Activated T-cell treated with anti-CD3 and anti-CD28 coated beads, Interleukin-2, amount 50 U/mL, for 4 hours (primary cell): ENCODE measurements around the gene RNF130. TPM values are rescaled to one million over a fixed set of nuclear protein-coding genes. Genes with fewer than 3 reads are reported as not detected.
"Not testable (repeated sequence)": the region's sequence is repeated elsewhere in the genome, so short reads cannot be mapped to it uniquely, and the experiment has no call there.

Experiments
- ATAC-seq, 2 donors: fragments of 200-7000 bp; cut with Tn5 transposase; one replicate each; pipeline ENCODE4 v1.10.0; 2021
- DNase-seq: peaks from one replicate; pipeline ENCODE4 v3.0.0-alpha.2; 2020
- H3K27me3 Mint-ChIP-seq: one replicate; pipeline ENCODE4 v1.8.0; 2021; ENCODE audit warnings: low read depth, mixed read lengths
- H3K36me3 Mint-ChIP-seq: one replicate; pipeline ENCODE4 v1.8.0; 2022; ENCODE audit warnings: mixed read lengths; ENCODE audit not compliant: insufficient read depth
- H3K4me1 Mint-ChIP-seq: one replicate; pipeline ENCODE4 v1.8.0; 2021; ENCODE audit warnings: low read depth, mixed read lengths
- H3K4me3 Mint-ChIP-seq: one replicate; pipeline ENCODE4 v1.8.0; 2021; ENCODE audit warnings: mild to moderate bottlenecking, moderate library complexity, mixed read lengths
- H3K9me3 Mint-ChIP-seq: one replicate; pipeline ENCODE4 v1.8.0; 2021; ENCODE audit warnings: mixed read lengths
- total RNA-seq, 3 donors: library from RNA; stranded (reverse); gene quantifications; one replicate each; pipeline ENCODE4 v1.2.1, GENCODE V29; 2021

Gene RNF130
- total RNA-seq, 3 donors from 2014 or later: 17.2 to 19.5 (median 18.4) TPM

DNA sequence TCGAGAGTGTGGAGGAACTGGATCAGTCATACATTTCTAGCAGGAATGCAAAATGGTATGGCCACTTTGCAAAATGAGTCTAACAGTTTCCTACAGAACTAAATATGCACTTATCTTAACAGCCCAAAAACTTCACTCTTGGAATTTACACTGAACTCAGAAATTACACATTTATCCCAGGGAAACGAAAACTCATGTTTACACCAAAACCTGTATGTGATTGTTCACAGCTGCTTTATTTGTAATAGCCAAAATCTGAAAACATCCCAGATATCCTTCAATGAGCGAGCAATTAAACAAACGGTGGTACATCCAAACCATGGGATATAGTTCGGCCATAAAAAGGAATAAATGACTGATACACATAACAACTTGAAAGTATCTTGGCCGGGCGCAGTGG is 62.0 kb downstream of the RNF130 start:
- no peak for DNase-seq
- Mint-ChIP-seq H3K4me1 (peaks cover 19% of the 10 kb centered on the region), H3K36me3 (peaks cover 15% of the 10 kb centered on the region), H3K27me3 (no peaks in the 10 kb centered on the region), H3K4me3 (no peak overlapping the region), H3K9me3 (no peaks in the 10 kb centered on the region)
- no peak for ATAC-seq

DNA sequence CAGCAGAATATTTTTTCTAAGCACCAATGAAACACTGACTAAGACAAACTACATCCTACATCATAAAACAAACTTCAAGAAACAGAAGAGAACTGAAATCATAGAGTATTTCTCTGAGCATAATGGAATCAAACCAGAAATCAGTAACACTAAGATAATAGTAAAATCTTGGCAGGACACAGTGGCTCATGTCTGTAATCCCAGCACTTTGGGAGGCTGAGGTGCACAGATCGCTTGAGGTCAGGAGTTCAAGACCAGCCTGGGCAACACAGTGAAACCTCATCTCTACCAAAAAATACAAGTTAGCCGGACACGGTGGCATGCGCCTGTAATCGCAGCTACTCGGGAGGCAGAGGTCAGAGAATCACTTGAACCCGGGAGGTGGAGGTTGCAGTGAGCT is 63.1 kb downstream of the RNF130 start:
- ATAC-seq: no peak
- H3K4me1 Mint-ChIP-seq: peaks cover 19% of the 10 kb centered on the region

DNA sequence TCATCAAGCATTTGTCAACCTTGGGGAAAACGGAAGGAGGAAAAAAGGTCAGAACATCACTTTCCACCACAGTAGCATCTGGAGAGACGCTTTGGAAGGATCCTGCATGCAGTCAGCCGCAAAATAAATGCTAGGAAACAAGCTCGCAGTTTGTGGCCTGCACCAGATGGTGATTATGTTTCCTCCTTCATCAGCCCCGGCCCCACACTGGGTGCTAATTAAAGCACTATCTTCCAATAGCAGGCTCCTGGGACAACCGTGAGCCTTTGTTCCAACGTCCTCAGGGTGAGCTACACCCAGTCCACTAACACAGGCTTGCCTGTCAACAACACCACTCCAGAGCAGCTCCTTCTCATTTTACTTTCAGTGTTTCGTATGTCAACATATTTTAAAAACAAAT is 64.0 kb downstream of the RNF130 start:
- no peaks in the 10 kb centered on the region for H3K9me3 Mint-ChIP-seq
- H3K4me3 Mint-ChIP-seq: no peak overlapping the region
- H3K4me1 Mint-ChIP-seq: peaks cover 19% of the 10 kb centered on the region
- peaks cover 18% of the 10 kb centered on the region for H3K36me3 Mint-ChIP-seq
- H3K27me3 Mint-ChIP-seq: no peaks in the 10 kb centered on the region
- DNase-seq (no peak), ATAC-seq (no peak)

More for the DNA sequence above, 63.1 kb downstream of the RNF130 start:
- H3K4me3 Mint-ChIP-seq: no peak overlapping the region
- no peaks in the 10 kb centered on the region for H3K27me3 Mint-ChIP-seq
- H3K9me3 Mint-ChIP-seq: no peaks in the 10 kb centered on the region
- no peak for DNase-seq
- peaks cover 18% of the 10 kb centered on the region for H3K36me3 Mint-ChIP-seq

DNA sequence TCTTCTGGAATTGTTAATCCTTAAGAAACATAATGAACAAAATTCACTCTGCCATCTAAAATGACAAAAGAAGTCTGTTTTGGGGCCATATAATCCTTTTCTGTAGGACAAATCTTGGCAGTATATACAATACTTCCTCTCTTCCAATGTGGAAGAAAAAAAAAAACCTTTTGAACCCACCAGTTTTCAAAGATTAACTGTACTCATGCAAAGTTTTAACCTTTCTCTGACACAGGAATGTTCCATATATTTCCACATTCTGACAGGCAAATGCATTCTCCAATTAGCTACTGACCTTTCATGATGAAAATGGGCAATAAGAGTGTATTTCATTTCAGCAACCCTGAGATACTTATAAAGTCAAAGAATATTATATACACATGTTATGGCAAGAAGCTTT is 65.4 kb downstream of the RNF130 start:
- H3K36me3 Mint-ChIP-seq: peaks cover 24% of the 10 kb centered on the region
- no peaks in the 10 kb centered on the region for H3K9me3 Mint-ChIP-seq
- DNase-seq (no peak), ATAC-seq (no peak)
- H3K4me1 Mint-ChIP-seq: peaks cover 19% of the 10 kb centered on the region
- no peaks in the 10 kb centered on the region for H3K27me3 Mint-ChIP-seq
- H3K4me3 Mint-ChIP-seq: no peak overlapping the region

- Mint-ChIP-seq H3K27me3 (no peaks in the 10 kb centered on the region), H3K4me3 (no peak overlapping the region), H3K36me3 (peaks cover 20% of the 10 kb centered on the region), H3K9me3 (no peaks in the 10 kb centered on the region), H3K4me1 (peaks cover 18% of the 10 kb centered on the region)
- no peak for ATAC-seq
- no peak for DNase-seq
Observed at GRCh38 chr5:180003127-180003526, 68.4 kb downstream of the RNF130 start.

- no peak overlapping the region for H3K4me3 Mint-ChIP-seq
- H3K4me1 Mint-ChIP-seq: peaks cover 6% of the 10 kb centered on the region
- H3K9me3 Mint-ChIP-seq: no peaks in the 10 kb centered on the region
- no peak for ATAC-seq
- DNase-seq: no peak
- no peaks in the 10 kb centered on the region for H3K27me3 Mint-ChIP-seq
- peaks cover 20% of the 10 kb centered on the region for H3K36me3 Mint-ChIP-seq
Observed at GRCh38 chr5:180001742-180002141, 69.8 kb downstream of the RNF130 start.

DNA sequence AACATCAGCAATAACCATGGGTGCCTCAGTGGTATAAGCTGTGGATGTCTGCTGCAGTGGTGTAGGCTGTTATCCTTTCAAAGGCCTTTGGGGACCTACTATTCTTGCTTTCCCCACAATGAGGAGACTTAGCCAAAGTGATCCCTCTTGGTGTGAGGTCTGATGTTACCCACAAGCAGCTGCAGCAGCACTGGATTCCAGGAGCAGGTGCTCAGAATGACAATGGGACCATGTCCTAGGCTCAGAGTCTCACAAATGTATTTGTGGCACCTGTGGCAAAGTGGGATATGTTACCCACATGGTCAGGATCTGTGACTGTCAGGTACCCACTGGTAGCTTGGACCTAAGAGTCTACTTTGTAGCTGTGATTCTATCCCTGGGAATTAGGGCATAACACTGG is 70.4 kb downstream of the RNF130 start:
- ATAC-seq (no peak), DNase-seq (no peak)
- Mint-ChIP-seq H3K36me3 (peaks cover 20% of the 10 kb centered on the region), H3K4me3 (no peak overlapping the region), H3K27me3 (no peaks in the 10 kb centered on the region), H3K4me1 (peaks cover under 1% of the 10 kb centered on the region), H3K9me3 (no peaks in the 10 kb centered on the region)

GRCh38 chr5:179998485-179998884 is 73.1 kb downstream of the RNF130 start:
- H3K27me3 Mint-ChIP-seq: no peaks in the 10 kb centered on the region
- H3K4me1 Mint-ChIP-seq: no peaks in the 10 kb centered on the region
- no peak for ATAC-seq
- no peaks in the 10 kb centered on the region for H3K9me3 Mint-ChIP-seq
- no peak overlapping the region for H3K4me3 Mint-ChIP-seq
- no peak for DNase-seq
- H3K36me3 Mint-ChIP-seq: peaks cover 13% of the 10 kb centered on the region

- no peak overlapping the region for H3K4me3 Mint-ChIP-seq
- peaks cover under 1% of the 10 kb centered on the region for H3K36me3 Mint-ChIP-seq
- no peaks in the 10 kb centered on the region for H3K9me3 Mint-ChIP-seq
- H3K27me3 Mint-ChIP-seq: no peaks in the 10 kb centered on the region
- no peak for ATAC-seq
- no peak for DNase-seq
- H3K4me1 Mint-ChIP-seq: no peaks in the 10 kb centered on the region
Observed at GRCh38 chr5:179994583-179995323, 76.8 kb downstream of the RNF130 start.

DNA sequence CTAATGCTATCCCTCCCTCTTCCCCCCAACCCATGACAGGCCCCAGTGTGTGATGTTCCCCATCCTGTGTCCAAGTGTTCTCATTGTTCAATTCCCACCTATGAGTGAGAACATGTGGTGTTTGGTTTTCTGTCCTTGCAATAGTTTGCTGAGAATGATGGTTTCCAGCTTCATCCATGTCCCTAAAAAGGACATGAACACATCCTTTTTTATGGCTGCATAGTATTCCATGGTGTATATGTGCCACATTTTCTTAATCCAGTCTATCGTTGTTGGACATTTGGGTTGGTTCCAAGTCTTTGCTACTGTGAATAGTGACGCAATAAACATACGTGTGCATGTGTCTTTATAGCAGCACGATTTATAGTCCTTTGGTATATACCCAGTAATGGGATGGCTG is 78.7 kb downstream of the RNF130 start:
- not testable (repeated sequence) for ATAC-seq, H3K4me3 Mint-ChIP-seq, H3K27me3 Mint-ChIP-seq, H3K4me1 Mint-ChIP-seq, H3K9me3 Mint-ChIP-seq, DNase-seq, H3K36me3 Mint-ChIP-seq

DNA sequence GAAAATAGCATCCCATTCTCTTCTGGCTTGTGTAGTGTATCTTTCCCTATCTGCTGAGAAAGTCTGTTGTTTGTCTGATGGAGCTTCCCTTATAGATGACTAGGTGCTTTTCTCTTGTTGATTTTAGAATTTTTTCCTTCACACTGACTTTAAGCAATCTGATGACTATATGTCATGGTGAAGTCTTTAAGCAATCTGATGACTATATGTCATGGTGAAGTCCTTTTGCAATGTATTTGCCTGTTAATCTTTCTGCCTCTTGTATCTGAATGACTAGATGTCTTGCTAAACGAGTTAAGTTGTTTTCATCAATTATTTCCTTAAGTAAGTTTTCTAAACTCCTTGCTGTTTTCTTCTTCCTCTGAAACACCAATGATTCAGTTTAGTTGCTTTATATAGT is 80.5 kb downstream of the RNF130 start:
- DNase-seq (no peak), ATAC-seq (no peak)
- Mint-ChIP-seq H3K36me3 (no peaks in the 10 kb centered on the region), H3K4me1 (no peaks in the 10 kb centered on the region), H3K4me3 (no peak overlapping the region), H3K27me3 (no peaks in the 10 kb centered on the region), H3K9me3 (no peaks in the 10 kb centered on the region)

- not testable (repeated sequence) for H3K4me1 Mint-ChIP-seq, H3K27me3 Mint-ChIP-seq, H3K36me3 Mint-ChIP-seq, H3K9me3 Mint-ChIP-seq, H3K4me3 Mint-ChIP-seq, ATAC-seq, DNase-seq
Observed at GRCh38 chr5:179990525-179990924, 81.0 kb downstream of the RNF130 start.

DNA sequence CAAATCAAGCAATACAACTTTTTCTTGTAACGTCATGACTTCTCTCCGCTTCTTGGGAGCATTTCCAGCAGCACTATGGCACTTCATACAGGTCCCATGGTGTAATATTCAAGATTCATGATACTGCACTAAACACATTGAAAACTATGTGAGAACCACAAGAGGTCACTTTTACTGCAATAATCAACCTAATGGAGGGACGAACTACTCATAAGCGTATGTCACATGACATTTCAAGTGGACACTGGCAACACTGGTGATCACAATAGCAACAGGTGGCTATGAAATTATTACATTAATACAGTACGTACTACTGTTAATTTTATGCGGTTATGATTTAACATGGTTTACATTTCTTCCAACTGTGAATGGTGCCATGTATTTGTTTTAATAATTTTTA is 85.2 kb downstream of the RNF130 start:
- no peak overlapping the region for H3K4me3 Mint-ChIP-seq
- H3K9me3 Mint-ChIP-seq: no peaks in the 10 kb centered on the region
- no peak for DNase-seq
- H3K27me3 Mint-ChIP-seq: no peaks in the 10 kb centered on the region
- no peaks in the 10 kb centered on the region for H3K36me3 Mint-ChIP-seq
- H3K4me1 Mint-ChIP-seq: no peaks in the 10 kb centered on the region
- no peak for ATAC-seq

DNA sequence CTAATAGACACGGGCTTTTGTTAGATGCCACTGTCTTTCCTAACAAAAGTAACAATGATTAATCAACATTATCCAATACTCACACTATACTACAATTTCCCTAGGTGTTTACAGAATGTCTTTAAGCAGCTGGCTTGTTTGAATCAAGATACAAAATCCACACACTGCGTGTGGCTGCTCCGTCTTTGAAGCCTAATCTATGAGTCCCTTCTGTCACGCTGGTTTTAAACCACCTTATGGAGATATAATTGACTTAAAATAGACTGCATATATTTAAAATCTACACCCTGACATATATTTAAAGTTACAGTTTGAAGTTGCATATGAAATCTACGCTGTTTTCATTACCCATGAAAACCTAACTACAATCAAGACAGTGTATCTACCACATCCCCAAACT is 89.9 kb downstream of the RNF130 start:
- no peaks in the 10 kb centered on the region for H3K9me3 Mint-ChIP-seq
- ATAC-seq (no peak), DNase-seq (no peak)
- H3K27me3 Mint-ChIP-seq: no peaks in the 10 kb centered on the region
- H3K36me3 Mint-ChIP-seq: peaks cover 10% of the 10 kb centered on the region
- H3K4me1 Mint-ChIP-seq: no peaks in the 10 kb centered on the region
- no peak overlapping the region for H3K4me3 Mint-ChIP-seq

GRCh38 chr5:179980767-179981166 is 90.8 kb downstream of the RNF130 start:
- Mint-ChIP-seq H3K9me3 (no peaks in the 10 kb centered on the region), H3K4me3 (no peak overlapping the region), H3K4me1 (no peaks in the 10 kb centered on the region), H3K27me3 (no peaks in the 10 kb centered on the region), H3K36me3 (peaks cover 10% of the 10 kb centered on the region)
- DNase-seq (no peak), ATAC-seq (no peak)
